ENCODE data around the gene CLIP1. TPM values are rescaled to one million over a fixed set of nuclear protein-coding genes. Genes with fewer than 3 reads are reported as not detected.

Gene CLIP1
- total RNA-seq, 4 donors from 2014 or later: 48.2 to 134 (median 96.8) TPM

- intact Hi-C loops (cut with DNase I; ENCODE audit: low total_unique reads): no loop called here
- no peak overlapping the region for H3K4me3 ChIP-seq
- H3K4me1 ChIP-seq: peaks cover 0 to 7% of the 10 kb centered on the region in 2 donors
These were observed 103.6 kb downstream of the CLIP1 start for GRCh38 chr12:122318607-122319605.

GRCh38 chr12:122312926-122313325, 109.5 kb downstream of the CLIP1 start:
- Histone ChIP-seq H3K36me3 (no peaks in the 10 kb centered on the region), H3K27me3 (no peaks in the 10 kb centered on the region)
- no peak for TF ChIP-seq POLR2A (IDR thresholded peaks at IDR 0.05)
- TF ChIP-seq CTCF (IDR thresholded peaks at IDR 0.05): no peak

More at GRCh38 chr12:122318607-122319605, 103.6 kb downstream of the CLIP1 start:
- no peaks in the 10 kb centered on the region for H3K27me3 ChIP-seq
- no peak for TF ChIP-seq POLR2A (IDR thresholded peaks at IDR 0.05)
- no peaks in the 10 kb centered on the region for H3K36me3 ChIP-seq
- no peak for DNase-seq
- no peaks in the 10 kb centered on the region for H3K9me3 ChIP-seq
- peak overlapping the region; percentile 50 to 63 for H3K27ac ChIP-seq

GRCh38 chr12:122311696-122312095, 110.8 kb downstream of the CLIP1 start:
- Histone ChIP-seq H3K27ac (no peak overlapping the region), H3K4me1 (no peaks in the 10 kb centered on the region), H3K4me3 (no peak overlapping the region), H3K36me3 (no peaks in the 10 kb centered on the region), H3K9me3 (no peaks in the 10 kb centered on the region), H3K27me3 (no peaks in the 10 kb centered on the region)
- TF ChIP-seq POLR2A (IDR thresholded peaks at IDR 0.05): no peak
- TF ChIP-seq CTCF (IDR thresholded peaks at IDR 0.05): no peak
- DNase-seq: no peak
- intact Hi-C loops (cut with DNase I; ENCODE audit: low total_unique reads): no loop called here

More at GRCh38 chr12:122312926-122313325, 109.5 kb downstream of the CLIP1 start:
- H3K4me1 ChIP-seq: no peaks in the 10 kb centered on the region
- no peak for DNase-seq
- no peaks in the 10 kb centered on the region for H3K9me3 ChIP-seq
- intact Hi-C loops (cut with DNase I; ENCODE audit: low total_unique reads): no loop called here
- no peak overlapping the region for H3K4me3 ChIP-seq
- no peak overlapping the region for H3K27ac ChIP-seq

GRCh38 chr12:122310626-122311333, 111.7 kb downstream of the CLIP1 start:
- no peak for DNase-seq
- Histone ChIP-seq H3K36me3 (no peaks in the 10 kb centered on the region), H3K27me3 (no peaks in the 10 kb centered on the region), H3K4me1 (no peaks in the 10 kb centered on the region), H3K27ac (no peak overlapping the region), H3K4me3 (no peak overlapping the region), H3K9me3 (no peaks in the 10 kb centered on the region)
- intact Hi-C loops (cut with DNase I; ENCODE audit: low total_unique reads): no loop called here
- TF ChIP-seq POLR2A (IDR thresholded peaks at IDR 0.05): no peak
- TF ChIP-seq CTCF (IDR thresholded peaks at IDR 0.05): no peak

GRCh38 chr12:122309564-122310121, 112.8 kb downstream of the CLIP1 start:
- no peaks in the 10 kb centered on the region for H3K36me3 ChIP-seq
- no peak overlapping the region for H3K4me3 ChIP-seq
- intact Hi-C loops (cut with DNase I; ENCODE audit: low total_unique reads): no loop called here
- no peaks in the 10 kb centered on the region for H3K4me1 ChIP-seq
- no peaks in the 10 kb centered on the region for H3K9me3 ChIP-seq
- no peaks in the 10 kb centered on the region for H3K27me3 ChIP-seq
- no peak for TF ChIP-seq CTCF (IDR thresholded peaks at IDR 0.05)
- TF ChIP-seq POLR2A (IDR thresholded peaks at IDR 0.05): no peak
- no peak overlapping the region for H3K27ac ChIP-seq
- DNase-seq: no peak

Data from uterus (tissue), 4 donors.